ENCODE results near the gene SLC25A29.

DNA sequence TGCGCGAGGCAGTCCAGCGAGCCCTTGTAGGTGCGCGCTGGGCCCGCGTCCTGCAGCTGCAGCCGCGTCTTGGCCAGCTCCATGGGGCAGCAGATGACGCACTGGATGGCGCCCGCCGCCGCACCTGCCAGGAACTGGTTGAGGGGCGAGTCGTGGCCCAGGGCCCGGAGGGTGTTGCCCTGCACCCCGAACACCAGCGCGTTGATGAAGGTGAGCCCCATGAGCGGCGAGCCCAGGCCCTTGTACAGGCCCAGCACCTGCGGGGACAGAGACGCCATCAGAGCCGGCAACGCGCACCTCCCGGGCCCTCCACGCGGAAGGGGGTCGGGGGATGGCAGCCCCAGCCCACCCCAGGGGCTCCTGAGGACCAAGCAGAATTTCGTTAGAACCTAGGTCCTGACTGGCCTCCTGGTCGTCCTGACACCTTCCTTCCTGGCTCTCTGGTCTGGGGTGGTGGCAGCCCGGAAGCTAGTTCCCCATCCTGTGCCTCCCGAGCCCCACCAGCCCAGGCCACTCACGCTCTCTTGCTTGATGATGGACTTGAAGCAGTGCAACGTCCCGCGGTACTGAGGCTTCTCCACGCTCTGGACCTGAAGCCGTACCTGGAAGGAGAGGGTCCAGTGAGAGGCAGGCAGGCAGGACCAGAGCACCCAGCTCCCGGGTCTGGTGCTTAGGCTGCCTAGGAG lies 13.3 kb downstream of the SLC25A29 start:
- TF ChIP-seq, protein P1, sequence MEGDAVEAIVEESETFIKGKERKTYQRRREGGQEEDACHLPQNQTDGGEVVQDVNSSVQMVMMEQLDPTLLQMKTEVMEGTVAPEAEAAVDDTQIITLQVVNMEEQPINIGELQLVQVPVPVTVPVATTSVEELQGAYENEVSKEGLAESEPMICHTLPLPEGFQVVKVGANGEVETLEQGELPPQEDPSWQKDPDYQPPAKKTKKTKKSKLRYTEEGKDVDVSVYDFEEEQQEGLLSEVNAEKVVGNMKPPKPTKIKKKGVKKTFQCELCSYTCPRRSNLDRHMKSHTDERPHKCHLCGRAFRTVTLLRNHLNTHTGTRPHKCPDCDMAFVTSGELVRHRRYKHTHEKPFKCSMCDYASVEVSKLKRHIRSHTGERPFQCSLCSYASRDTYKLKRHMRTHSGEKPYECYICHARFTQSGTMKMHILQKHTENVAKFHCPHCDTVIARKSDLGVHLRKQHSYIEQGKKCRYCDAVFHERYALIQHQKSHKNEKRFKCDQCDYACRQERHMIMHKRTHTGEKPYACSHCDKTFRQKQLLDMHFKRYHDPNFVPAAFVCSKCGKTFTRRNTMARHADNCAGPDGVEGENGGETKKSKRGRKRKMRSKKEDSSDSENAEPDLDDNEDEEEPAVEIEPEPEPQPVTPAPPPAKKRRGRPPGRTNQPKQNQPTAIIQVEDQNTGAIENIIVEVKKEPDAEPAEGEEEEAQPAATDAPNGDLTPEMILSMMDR (optimal IDR thresholded peaks at IDR 0.05 in 1 of 3, IDR thresholded peaks at IDR 0.05 in 1 of 3, conservative IDR thresholded peaks at IDR 0.05 in 1 of 3; ENCODE audit: extremely low read depth in 1 of 3, insufficient read depth in 2 of 3, low read length in 3 of 3), result no peak
- no peak for TF ChIP-seq EZH2 (IDR thresholded peaks at IDR 0.05; ENCODE audit: low read length)
